22Rv1 (cell line): ENCODE results near the gene PSMB5.

Source experiments
- H3K27ac ChIP-seq: fragments of 450-650 bp; 2 replicates; pipeline ENCODE4 v1.5.1; 2017
- ZFX ChIP-seq: fragments of 450-650 bp; IDR thresholded peaks from 2 replicates; pipeline ENCODE4 v1.6.1; 2017; ENCODE audit warnings: antibody characterized with exemption, borderline replicate concordance
- TF ChIP-seq, protein P1 (sequence below): fragments of 450-650 bp; IDR thresholded peaks from 2 replicates; pipeline ENCODE4 v1.5.1; 2017; ENCODE audit warnings: mild to moderate bottlenecking

The PSMB5 gene

DNA sequence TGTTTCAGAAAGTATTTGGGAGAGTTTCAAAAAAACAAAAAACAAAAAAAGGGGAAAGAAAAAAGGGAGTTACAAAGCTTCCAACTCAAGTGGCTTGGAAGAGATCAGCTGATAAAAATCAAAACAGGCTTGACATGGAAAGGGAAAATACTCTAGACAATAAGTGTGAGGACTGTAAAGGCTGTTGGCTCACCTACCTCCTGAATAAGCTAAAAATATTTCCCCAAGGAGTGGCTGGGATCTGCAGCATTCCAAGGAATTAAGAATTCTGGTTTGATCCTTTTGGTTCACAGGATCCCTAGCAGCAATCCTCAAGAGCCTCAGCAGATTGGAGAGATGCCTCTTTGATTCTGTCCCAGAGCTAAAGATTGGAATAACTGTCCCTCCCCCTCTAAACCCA, 41.2 kb downstream of the PSMB5 start:
- no peak overlapping the region for H3K27ac ChIP-seq
- TF ChIP-seq, protein P1, sequence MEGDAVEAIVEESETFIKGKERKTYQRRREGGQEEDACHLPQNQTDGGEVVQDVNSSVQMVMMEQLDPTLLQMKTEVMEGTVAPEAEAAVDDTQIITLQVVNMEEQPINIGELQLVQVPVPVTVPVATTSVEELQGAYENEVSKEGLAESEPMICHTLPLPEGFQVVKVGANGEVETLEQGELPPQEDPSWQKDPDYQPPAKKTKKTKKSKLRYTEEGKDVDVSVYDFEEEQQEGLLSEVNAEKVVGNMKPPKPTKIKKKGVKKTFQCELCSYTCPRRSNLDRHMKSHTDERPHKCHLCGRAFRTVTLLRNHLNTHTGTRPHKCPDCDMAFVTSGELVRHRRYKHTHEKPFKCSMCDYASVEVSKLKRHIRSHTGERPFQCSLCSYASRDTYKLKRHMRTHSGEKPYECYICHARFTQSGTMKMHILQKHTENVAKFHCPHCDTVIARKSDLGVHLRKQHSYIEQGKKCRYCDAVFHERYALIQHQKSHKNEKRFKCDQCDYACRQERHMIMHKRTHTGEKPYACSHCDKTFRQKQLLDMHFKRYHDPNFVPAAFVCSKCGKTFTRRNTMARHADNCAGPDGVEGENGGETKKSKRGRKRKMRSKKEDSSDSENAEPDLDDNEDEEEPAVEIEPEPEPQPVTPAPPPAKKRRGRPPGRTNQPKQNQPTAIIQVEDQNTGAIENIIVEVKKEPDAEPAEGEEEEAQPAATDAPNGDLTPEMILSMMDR = no peak
- no peak for TF ChIP-seq ZFX

DNA sequence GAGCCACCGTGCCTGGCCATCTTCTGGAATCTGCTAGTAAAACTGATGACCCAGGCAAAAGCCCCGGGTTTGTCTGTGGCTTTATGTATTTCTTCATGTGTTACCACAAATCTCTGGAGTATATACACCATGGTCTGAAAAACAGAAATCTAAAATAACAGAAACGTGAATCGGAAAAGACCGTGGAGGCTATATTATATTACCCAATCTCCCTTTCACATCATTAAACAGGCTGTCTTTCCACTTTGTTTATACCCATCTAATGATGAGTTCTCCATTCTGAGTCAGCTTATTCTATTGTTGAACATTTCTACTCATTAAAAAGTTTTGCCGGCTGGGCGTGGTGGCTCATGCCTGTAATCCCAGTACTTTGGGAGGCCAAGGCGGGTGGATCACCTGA, 42.8 kb downstream of the PSMB5 start:
- no peak overlapping the region for H3K27ac ChIP-seq
- TF ChIP-seq, protein P1 = no peak
- TF ChIP-seq ZFX = no peak

DNA sequence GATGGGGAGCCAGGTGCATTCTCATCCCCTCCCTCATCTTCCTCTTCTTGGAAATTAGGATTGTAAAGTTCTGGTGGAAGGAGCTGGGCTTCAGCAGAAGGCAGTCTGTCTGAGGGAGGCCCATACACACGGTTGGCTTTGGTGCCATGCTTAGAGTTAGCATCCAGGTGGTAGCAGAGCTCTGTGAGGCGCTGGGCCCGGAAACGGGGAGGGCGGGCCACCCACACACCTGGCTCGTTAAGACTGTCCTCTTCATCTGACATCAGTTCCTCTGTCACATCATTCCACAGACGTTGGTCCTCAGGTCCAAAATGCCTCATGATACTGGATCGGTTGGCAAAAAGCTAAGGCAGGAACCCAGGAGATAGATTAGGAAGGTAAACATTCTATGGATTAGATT, 47.4 kb downstream of the PSMB5 start:
- TF ChIP-seq ZFX = no peak
- TF ChIP-seq, protein P1 = no peak
- no peak overlapping the region for H3K27ac ChIP-seq

DNA sequence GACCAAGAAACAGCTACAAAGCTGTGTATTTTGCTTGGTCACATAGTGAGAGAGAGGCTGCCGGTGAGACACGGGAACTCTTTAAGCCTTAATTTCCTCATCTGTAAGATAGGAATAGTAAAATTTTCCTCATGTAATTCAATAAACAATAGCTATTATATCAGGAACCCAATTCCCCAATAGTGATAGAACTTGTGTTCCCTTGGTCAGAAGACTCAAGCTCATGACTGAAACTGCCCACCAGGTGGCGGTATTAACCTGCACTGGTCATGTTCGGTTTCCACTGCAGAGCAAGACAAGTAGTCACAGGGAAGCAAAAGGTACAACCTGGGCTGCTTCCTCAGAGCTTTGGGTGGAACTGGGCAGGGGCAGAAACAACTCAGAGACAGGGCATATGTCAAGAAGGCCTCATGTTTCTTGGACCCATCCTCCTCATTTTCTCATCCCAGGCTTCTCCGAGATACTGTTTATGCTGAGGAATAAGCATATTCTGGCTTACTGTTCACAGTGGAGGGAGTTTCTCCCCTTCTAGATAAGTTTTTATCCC, 48.1 kb downstream of the PSMB5 start:
- TF ChIP-seq, protein P1 = peak; percentile 94
- no peak for TF ChIP-seq ZFX
- no peak overlapping the region for H3K27ac ChIP-seq

DNA sequence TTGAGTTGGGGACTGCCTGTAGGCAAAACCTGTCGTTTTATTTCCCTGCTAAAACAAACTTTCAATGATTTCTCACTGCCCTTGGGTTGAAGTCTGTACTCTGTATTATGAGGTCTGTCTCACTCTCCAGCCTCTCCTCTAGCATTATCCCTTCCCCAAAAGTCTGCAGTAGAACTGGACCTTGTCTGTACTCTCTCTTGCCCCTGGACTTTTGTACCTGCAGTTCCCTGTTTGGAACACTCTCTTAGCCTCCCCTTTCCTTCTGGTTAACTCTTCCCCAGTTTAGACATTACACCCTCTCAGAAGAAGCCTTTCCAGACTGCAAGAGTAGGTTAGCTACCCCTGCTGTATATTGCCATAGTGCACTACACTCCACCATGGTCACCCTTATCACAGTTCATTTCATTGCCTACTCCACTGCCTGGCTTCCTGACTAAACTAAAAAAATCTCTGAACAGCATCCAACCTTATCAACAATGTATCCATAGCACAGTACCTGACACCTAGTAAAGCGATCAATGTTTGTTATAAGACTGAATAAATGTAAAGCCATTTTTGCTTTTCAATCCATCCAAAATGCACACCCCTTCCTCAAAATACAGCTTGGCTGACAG, 48.7 kb downstream of the PSMB5 start:
- TF ChIP-seq ZFX = no peak
- TF ChIP-seq, protein P1 = no peak
- H3K27ac ChIP-seq = no peak overlapping the region

DNA sequence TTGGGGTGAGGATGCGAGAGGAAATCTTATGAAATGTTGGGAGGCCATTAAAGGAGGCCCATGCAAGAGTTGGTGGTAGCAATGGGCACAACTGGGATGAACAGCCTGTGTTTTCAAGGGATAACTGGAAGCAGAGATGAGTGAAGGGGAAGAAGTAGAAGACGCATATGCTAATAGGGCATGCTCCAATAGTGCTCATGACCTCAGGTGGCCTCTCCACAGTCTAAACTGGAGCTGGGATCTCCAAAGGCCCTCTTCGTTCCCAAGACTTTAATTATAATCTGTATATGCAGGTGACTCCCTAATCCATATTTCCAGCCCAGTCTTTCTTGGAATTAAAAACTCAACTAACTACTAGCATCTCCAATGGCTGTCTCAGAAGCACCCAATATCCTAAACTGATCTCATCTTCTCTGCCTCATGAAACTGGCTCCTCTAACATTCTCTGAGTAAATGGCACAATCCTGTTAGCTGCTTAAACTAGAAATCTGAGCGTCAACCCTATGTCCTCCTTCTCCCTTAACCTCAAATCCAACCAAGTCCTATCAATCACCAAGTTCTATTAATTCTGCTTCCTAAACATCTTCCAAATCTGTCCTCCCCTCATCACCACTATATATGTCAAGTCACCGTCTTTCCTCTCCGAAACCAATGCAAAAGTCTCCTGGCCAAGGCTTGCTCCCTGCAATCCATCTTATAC, 49.6 kb downstream of the PSMB5 start:
- no peak overlapping the region for H3K27ac ChIP-seq
- TF ChIP-seq, protein P1 = no peak
- no peak for TF ChIP-seq ZFX
